Measurements from ENCODE around the gene TMEM121B.
"Not testable (repeated sequence)": the region's sequence is repeated elsewhere in the genome, so short reads cannot be mapped to it uniquely, and the experiment has no call there.

The TMEM121B gene

DNA sequence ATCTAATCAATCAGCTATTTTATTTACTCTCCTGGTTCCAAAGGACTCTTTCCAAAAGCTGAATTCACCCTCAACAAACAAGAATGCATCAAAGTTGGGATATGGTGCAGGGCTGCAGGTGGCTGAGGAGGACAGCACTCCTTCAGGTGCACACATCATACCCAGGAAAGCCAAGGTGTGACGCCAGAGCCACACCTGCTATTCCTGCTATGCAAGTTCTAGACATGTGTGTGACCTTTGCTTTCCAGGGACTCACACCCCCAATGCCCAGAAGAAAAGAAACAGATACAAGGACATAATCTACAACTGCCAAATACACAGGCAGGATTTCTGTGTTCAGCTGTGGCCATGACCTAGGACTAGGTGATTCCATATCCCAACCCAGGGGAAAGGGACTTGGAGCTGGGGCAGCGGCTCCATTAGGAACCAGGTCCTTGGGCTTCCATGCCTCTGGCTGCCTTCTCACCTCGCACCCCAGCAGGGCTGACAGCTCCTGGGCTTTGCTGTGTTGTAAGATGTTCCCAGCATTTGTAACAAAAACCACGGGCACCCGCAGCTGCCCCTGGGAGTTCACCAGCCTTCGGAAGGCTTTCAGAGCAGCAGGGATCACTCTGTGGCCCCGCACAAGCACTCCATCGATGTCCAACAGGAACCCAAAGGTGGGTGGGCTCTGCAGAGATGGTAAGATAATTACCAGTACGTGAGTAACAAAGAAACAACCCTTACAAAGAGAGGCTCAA lies 28.1 kb upstream of the TMEM121B start:
- ChIA-PET POLR2A (no interaction called here), CTCF (interaction anchor here (1.1 to 3.8 kb wide), 5 partner anchors 9 to 352 kb away, joined by 3 to 31 read pairs (median 5); no protein-coding TSS in a partner anchor)
- no peak for TF ChIP-seq CTCF (IDR thresholded peaks at IDR 0.05; ENCODE audit: control extremely low read depth, extremely low read depth, low read depth, missing control alignments)
- DNase-seq (ENCODE audit: extremely low spot score): no peak

- DNase-seq (ENCODE audit: extremely low spot score); POLR2A ChIA-PET: not testable (repeated sequence)
- CTCF ChIA-PET: interaction anchor here (1.5 to 3.8 kb wide), 2 partner anchors 16 to 25 kb away, joined by 3 to 31 read pairs; no protein-coding TSS in a partner anchor
Observed at GRCh38 chr22:17147458-17147857, 26.3 kb upstream of the TMEM121B start.

DNA sequence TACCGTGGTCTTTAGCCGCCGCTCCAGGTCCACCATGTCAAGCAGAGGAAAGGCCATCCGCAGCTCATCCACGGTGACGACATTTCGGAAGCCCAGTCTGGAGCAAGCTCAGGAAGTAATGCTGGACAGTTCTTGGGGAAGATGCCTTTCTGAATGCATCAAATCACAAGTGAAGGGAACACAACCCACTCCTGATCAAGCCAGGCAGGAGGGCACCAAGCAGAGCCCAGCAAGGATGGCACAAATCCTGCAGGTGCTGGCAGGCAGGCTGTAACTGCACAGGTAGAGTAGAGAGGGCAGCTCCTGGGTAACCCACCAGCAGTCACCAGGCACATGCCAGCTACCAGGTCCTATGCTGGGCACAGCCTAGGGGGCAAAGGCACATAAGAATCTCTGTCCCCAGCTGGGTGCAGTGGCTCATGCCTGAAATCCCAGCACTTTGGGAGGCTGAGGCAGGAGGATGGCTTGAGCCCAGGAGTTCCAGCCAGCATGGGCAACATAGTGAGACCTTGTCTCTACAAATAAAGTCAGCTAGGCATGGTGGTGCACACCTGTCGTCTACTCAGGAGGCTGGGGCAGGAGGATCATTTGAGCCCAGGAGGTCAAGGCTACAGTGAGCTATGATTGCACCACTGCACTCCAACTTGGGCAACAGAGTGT lies 24.0 kb upstream of the TMEM121B start:
- CTCF ChIA-PET: interaction anchor here (0.9 to 3.3 kb wide), 4 partner anchors 10 to 29 kb away, joined by 3 to 19 read pairs (median 4); no protein-coding TSS in a partner anchor
- POLR2A ChIA-PET: no interaction called here
- no peak for TF ChIP-seq CTCF (IDR thresholded peaks at IDR 0.05; ENCODE audit: control extremely low read depth, extremely low read depth, low read depth, missing control alignments)
- no peak for DNase-seq (ENCODE audit: extremely low spot score)

DNA sequence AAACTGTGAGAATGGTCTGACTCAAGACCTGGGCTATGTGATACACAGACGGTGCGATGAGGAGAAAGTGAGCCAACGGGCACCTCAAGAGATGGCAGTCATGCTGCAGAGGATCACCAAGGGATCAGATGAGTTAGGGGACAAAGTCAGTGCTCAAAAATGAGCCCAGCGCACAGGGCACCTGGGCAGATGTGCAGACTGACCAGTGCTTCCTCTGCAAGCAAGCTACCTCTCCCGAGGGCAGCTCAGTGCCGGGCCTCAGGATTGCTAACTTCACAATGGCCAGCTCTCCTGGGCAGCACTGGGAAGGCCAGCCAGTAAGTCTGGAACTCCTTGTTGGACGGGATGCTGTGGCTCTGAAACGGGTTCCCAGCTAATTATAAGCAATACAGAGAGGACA lies 22.7 kb upstream of the TMEM121B start:
- POLR2A ChIA-PET: interaction anchor here (0.7 kb wide), 1 partner anchor 451 kb away, joined by 3 read pairs; no protein-coding TSS in a partner anchor
- CTCF ChIA-PET: interaction anchor here (1.1 to 3.3 kb wide), 6 partner anchors 11 to 28 kb away, joined by 3 to 19 read pairs (median 4); no protein-coding TSS in a partner anchor
- DNase-seq (ENCODE audit: extremely low spot score): no peak
- TF ChIP-seq CTCF (IDR thresholded peaks at IDR 0.05; ENCODE audit: control extremely low read depth, extremely low read depth, low read depth, missing control alignments): no peak

GRCh38 chr22:17143101-17143500 lies 21.9 kb upstream of the TMEM121B start:
- ChIA-PET CTCF (interaction anchor here (1.1 to 3.3 kb wide), 3 partner anchors 11 to 29 kb away, joined by 3 to 19 read pairs (median 8); no protein-coding TSS in a partner anchor), POLR2A (no interaction called here)
- TF ChIP-seq CTCF (IDR thresholded peaks at IDR 0.05; ENCODE audit: control extremely low read depth, extremely low read depth, low read depth, missing control alignments): no peak
- no peak for DNase-seq (ENCODE audit: extremely low spot score)

GRCh38 chr22:17140826-17141766 lies 19.9 kb upstream of the TMEM121B start:
- CTCF ChIA-PET: interaction anchor here (1.2 to 4.1 kb wide), 4 partner anchors 9 to 45 kb away, joined by 3 to 18 read pairs (median 6); no protein-coding TSS in a partner anchor
- no peak for DNase-seq (ENCODE audit: extremely low spot score)
- POLR2A ChIA-PET: no interaction called here
- TF ChIP-seq CTCF (IDR thresholded peaks at IDR 0.05; ENCODE audit: control extremely low read depth, extremely low read depth, low read depth, missing control alignments): no peak
